NCI-H82 (cell line): ENCODE measurements around the gene MTCL1.

Experiments used
- DNase-seq: peaks from one replicate; lab custom pipeline; 2025; lab: John Stamatoyannopoulos, UW

Gene MTCL1

DNA sequence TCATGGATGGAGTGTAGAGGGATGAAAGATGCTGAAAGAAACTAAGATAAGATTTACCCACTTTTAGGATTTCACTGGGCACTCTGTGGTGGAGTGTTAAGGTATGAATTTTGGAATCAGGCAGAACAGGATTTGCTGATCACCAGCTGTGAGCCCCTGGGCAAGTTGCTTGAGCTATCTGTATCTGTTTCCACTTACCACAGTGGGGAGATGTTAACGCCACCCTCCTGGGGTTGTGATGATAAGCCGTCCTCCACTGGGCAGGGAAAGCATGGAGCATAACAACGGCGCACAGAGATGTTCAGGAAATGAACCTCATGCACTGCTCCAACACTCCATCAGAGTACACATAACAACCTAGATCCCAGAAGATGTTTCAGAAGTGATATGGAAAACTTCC, 160.6 kb downstream of the MTCL1 start:
- no peak for DNase-seq

- no peak for DNase-seq
These were observed 161.3 kb downstream of the MTCL1 start for GRCh38 chr18:8866679-8867078.

- no peak for DNase-seq
These were observed 162.9 kb downstream of the MTCL1 start for GRCh38 chr18:8868276-8868675.

DNA sequence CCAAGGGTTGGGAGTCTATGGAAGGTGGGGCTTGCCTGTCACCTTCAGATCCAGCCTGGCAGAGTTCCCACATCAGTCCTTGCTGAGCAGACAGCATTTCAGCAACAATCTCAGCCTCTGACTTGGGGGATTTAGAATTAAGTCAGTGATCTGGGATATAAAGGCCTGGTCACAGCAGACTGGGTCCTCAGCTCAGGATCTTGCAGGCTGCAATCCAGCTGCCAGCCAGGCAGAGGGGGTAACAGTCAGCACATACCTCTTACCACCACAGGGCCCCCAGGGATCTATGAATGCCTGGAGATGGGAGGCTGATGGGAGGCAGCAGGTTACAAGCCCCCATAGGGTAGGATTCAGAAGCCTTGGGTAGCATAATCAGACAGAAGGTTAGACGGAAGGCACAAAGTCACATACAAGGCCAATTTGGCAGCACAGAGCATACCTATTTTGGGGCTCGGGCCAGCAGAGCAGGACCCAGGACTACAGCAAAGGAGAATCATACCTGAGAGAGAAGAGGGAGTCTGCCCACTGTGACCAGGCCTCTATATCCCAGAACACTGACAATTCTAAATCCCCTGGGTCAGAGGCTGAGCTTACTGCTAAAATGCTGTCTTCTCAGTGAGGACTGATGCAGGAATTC, 163.5 kb downstream of the MTCL1 start:
- DNase-seq: peak; percentile 28

DNA sequence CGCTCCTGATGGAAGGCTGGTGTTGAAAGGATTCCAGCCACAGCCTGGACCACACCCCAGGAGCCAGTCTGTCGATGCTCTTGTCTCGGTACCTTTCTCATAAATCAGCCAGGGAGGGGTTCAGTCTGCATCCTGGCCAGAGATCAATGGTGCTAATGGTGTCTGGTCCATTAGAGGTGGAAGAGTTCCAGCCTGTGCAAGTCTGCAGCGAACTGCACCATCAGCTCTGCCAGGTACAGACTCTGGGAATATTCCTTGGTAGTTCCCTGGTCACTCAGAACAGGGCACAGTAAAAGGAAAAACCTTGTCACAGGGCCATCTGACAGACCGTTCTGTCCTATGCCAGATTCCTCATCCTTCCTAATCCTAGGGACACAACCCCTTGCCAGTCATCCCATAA, 164.3 kb downstream of the MTCL1 start:
- no peak for DNase-seq

- DNase-seq: peak; percentile 23
These were observed 165.2 kb downstream of the MTCL1 start for GRCh38 chr18:8870528-8870927.

DNA sequence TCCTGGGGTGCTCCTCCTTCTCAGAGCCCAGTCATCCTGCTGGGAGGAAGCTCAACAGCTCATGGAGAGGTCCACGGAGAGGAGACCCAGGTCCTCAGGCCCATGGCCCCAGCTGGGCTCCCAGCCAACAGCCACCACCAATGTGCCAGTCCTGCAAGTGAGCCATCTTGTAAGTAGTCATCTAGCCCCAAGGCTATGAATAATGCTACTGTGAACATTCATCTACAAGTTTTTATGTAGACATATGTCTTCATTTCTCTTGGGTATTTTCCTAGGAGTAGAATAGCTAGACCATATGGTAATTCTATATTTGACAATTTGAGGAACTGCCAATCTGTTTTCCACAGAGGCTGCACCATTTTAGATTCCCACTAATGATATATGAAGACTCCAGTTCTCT, 166.1 kb downstream of the MTCL1 start:
- DNase-seq: no peak

DNA sequence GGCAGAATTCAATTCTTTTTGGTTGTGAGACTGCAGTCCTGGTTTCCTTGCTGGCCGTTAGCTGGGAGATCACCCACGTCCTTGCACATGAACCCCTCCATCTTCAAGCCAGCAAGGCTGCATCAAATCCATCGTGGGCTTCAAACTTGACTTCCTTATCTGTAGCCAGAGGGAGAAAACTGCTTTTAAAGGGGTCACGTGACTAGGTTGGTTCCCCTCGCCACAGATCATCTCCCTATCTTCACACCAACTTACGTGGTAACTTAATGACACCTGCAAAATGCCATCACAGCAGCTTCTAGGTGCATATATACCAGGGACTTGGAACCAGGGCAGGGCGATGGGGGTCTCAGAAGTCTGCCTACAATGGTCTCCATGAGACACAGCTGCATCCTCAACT, 169.5 kb downstream of the MTCL1 start:
- no peak for DNase-seq

GRCh38 chr18:8876887-8877286, 171.5 kb downstream of the MTCL1 start:
- DNase-seq: no peak

DNA sequence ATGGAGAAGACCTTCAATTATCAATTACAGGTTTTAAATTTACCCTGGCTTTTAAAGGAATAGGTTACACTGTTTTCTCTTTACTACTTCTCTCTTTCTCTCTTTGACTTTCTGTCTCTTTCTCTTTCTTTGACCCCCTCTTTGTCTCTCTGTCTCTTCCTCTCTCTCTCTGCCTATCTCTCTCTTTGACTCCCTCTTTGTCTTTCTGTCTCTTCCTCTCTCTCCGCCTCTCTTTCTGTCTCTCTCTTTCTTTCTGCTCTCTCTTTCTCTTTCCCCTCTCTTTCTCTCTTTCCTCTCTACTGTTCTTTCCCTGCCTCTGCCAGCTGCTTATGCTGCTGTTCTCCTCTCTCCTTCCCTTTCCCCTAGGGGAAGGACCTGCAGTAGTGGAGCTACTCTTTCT, 175.7 kb downstream of the MTCL1 start:
- no peak for DNase-seq
